CD14-positive monocyte (primary cell): ENCODE data around the gene STXBP6. TPM values are rescaled to one million over a fixed set of nuclear protein-coding genes. Genes with fewer than 3 reads are reported as not detected.

Experiments used
- DNase-seq, 3 donors: peaks; one replicate each; pipeline ENCODE4 v3.0.0-alpha.2; 2011 to 2022
- H2AFZ ChIP-seq: 2 replicates; pipeline ENCODE4 v1.6.0; 2012; ENCODE audit warnings: mild to moderate bottlenecking, low read depth, low read length, inconsistent platforms; ENCODE audit not compliant: insufficient read depth, poor library complexity, severe bottlenecking
- H3K27ac ChIP-seq, 2 donors: 1 replicate in 1 of 2; 2 replicates in 1 of 2; pipeline ENCODE4 v1.5.1; 2012 to 2013; ENCODE audit warnings: low read length in 2 of 2, control low read depth in 1 of 2, inconsistent platforms in 1 of 2, low read depth in 1 of 2, mild to moderate bottlenecking in 1 of 2
- H3K27me3 ChIP-seq, 2 donors: one replicate each; pipeline versions ENCODE4 v1.6.0 to v1.6.1; 2011 to 2013; ENCODE audit warnings: low read length in 2 of 2; ENCODE audit not compliant: control insufficient read depth in 2 of 2, insufficient read depth in 2 of 2
- H3K36me3 ChIP-seq, 2 donors: replicated peaks in 1 of 2; 1 replicate in 1 of 2; 2 replicates in 1 of 2; pipeline versions ENCODE4 v1.5.1 to v1.6.1; 2012 to 2013; ENCODE audit warnings: low read length in 2 of 2, control low read depth in 1 of 2, inconsistent platforms in 1 of 2, mild to moderate bottlenecking in 1 of 2; ENCODE audit not compliant: insufficient read depth in 2 of 2, control insufficient read depth in 1 of 2
- H3K4me1 ChIP-seq, 2 donors: 1 replicate in 1 of 2; 2 replicates in 1 of 2; pipeline versions ENCODE4 v1.5.1 to v1.6.1; 2012 to 2013; ENCODE audit warnings: low read length in 2 of 2, control low read depth in 1 of 2, inconsistent platforms in 1 of 2, mild to moderate bottlenecking in 1 of 2, moderate library complexity in 1 of 2; ENCODE audit not compliant: insufficient read depth in 2 of 2, control insufficient read depth in 1 of 2
- H3K4me2 ChIP-seq: replicated peaks from 2 replicates; pipeline ENCODE3; 2012; ENCODE audit warnings: low read length, moderate library complexity, mild to moderate bottlenecking; ENCODE audit not compliant: poor library complexity, severe bottlenecking; ENCODE audit errors: extremely low read depth
- H3K4me3 ChIP-seq, 3 experiments: fragments of 200-600 bp in 1 of 3; sonication (generic) in 1 of 3; replicated peaks in 1 of 3; 1 replicate in 2 of 3; 2 replicates in 1 of 3; pipeline ENCODE4 v1.5.1; 2011 to 2013; ENCODE audit warnings: low read length in 3 of 3, mild to moderate bottlenecking in 3 of 3, control low read depth in 2 of 3, low read depth in 2 of 3, inconsistent platforms in 1 of 3, moderate library complexity in 1 of 3
- H3K79me2 ChIP-seq: 2 replicates; pipeline ENCODE4 v1.6.0; 2012; ENCODE audit warnings: mild to moderate bottlenecking, control low read depth, inconsistent platforms, low read length, moderate library complexity; ENCODE audit not compliant: insufficient read depth
- H3K9ac ChIP-seq: 2 replicates; pipeline ENCODE4 v1.6.0; 2017; ENCODE audit warnings: low read length, mild to moderate bottlenecking; ENCODE audit not compliant: insufficient read depth, poor library complexity, severe bottlenecking
- H3K9me3 ChIP-seq, 2 donors: replicated peaks in 1 of 2; 1 replicate in 1 of 2; 2 replicates in 1 of 2; pipeline versions ENCODE4 v1.5.1 to v1.6.1; 2012 to 2013; ENCODE audit warnings: low read length in 2 of 2, control low read depth in 1 of 2; ENCODE audit not compliant: control insufficient read depth in 1 of 2, insufficient read depth in 1 of 2
- H4K20me1 ChIP-seq: 2 replicates; pipeline ENCODE4 v1.6.0; 2012; ENCODE audit warnings: mild to moderate bottlenecking, low read length, control low read depth, moderate library complexity; ENCODE audit not compliant: insufficient read depth
- H3K27ac Mint-ChIP-seq, 7 donors: one replicate each; pipeline ENCODE4 v1.8.0; 2020; ENCODE audit warnings: mild to moderate bottlenecking in 7 of 7, mixed read lengths in 7 of 7, moderate library complexity in 6 of 7, inconsistent platforms in 2 of 7
- H3K27me3 Mint-ChIP-seq, 3 donors: one replicate each; pipeline ENCODE4 v1.8.0; 2021 to 2022; ENCODE audit warnings: low read depth in 3 of 3, mild to moderate bottlenecking in 3 of 3, mixed read lengths in 3 of 3, moderate library complexity in 3 of 3, inconsistent platforms in 1 of 3
- H3K36me3 Mint-ChIP-seq, 2 donors: one replicate each; pipeline ENCODE4 v1.8.0; 2020; ENCODE audit warnings: mixed read lengths in 2 of 2, inconsistent platforms in 1 of 2, mild to moderate bottlenecking in 1 of 2
- H3K4me1 Mint-ChIP-seq: one replicate; pipeline ENCODE4 v1.8.0; 2020; ENCODE audit warnings: mild to moderate bottlenecking, mixed read lengths
- H3K4me3 Mint-ChIP-seq, 2 donors: one replicate each; pipeline ENCODE4 v1.8.0; 2020; ENCODE audit warnings: mild to moderate bottlenecking in 2 of 2, mixed read lengths in 2 of 2, moderate library complexity in 1 of 2
- H3K9me3 Mint-ChIP-seq, 7 donors: one replicate each; pipeline ENCODE4 v1.8.0; 2020 to 2022; ENCODE audit warnings: mixed read lengths in 7 of 7, mild to moderate bottlenecking in 6 of 7, moderate library complexity in 6 of 7, inconsistent platforms in 2 of 7
- CTCF ChIP-seq: fragments of 200-600 bp; IDR thresholded peaks from one replicate; pipeline ENCODE4 v1.8.0; 2022; ENCODE audit warnings: antibody characterized with exemption, mild to moderate bottlenecking
- WGBS: methylation state at CpG from one replicate; pipeline ENCODE4 v1.1.5; 2013; ENCODE audit warnings: missing lambda C conversion rate; ENCODE audit not compliant: insufficient coverage; 5-methylcytosine and 5-hydroxymethylcytosine counted together
- intact Hi-C, 2 donors: fragments of 100-400 bp; cut with micrococcal nuclease; formaldehyde crosslinking; loops; one replicate each; pipeline versions ENCODE4 v1.15.0 to v1.15.1; 2023
- polyA plus RNA-seq, 3 donors: library from polyadenylated mRNA; depleted of rRNA in 1 of 3; unstranded in 2 of 3; stranded (reverse) in 1 of 3; fragments of 300-500 nt in 2 of 3; fragments of >200 nt in 1 of 3; fragmentation: Illumina TruSeq in 2 of 3; gene quantifications; 1 replicate in 2 of 3; 2 replicates in 1 of 3; pipeline ENCODE4 v1.2.3, GENCODE V29; 2012 to 2021

The STXBP6 gene
- polyA plus RNA-seq, 3 donors: 0.05 to 0.25 (median 0.08) TPM

DNA sequence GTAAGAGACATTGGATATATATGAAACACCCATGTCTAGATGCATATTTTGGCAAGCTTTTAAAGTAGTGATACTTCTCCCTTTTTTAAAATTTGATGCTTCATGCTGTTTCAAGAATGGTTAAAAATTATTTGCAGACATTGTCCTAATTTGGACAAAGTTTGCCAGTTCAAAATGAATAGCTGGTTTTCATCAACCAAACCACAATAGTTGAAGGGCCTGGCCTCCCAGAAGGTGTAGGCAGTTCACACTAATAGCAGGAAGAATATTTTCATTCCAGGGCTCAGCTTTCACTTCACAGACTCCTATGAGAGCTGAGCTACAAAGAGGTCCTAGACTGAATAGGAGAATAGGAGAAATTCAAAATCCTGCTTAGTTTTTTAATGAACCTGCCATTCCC lies 78.7 kb downstream of the STXBP6 start:
- no peak overlapping the region for H3K4me3 Mint-ChIP-seq
- Histone ChIP-seq H3K27me3 (no peaks in the 10 kb centered on the region), H3K9me3 (no peaks in the 10 kb centered on the region), H2AFZ (no peak overlapping the region), H3K27ac (no peak overlapping the region), H4K20me1 (no peaks in the 10 kb centered on the region), H3K79me2 (no peaks in the 10 kb centered on the region), H3K36me3 (no peaks in the 10 kb centered on the region), H3K4me3 (no peak overlapping the region), H3K4me1 (no peaks in the 10 kb centered on the region), H3K9ac (no peak overlapping the region), H3K4me2 (no peak overlapping the region)
- H3K4me1 Mint-ChIP-seq: no peaks in the 10 kb centered on the region
- no peak for TF ChIP-seq CTCF
- H3K9me3 Mint-ChIP-seq: no peaks in the 10 kb centered on the region
- intact Hi-C loops: no loop called here
- no peaks in the 10 kb centered on the region for H3K36me3 Mint-ChIP-seq
- H3K27me3 Mint-ChIP-seq: peaks cover 0 to 2% (median 0%) of the 10 kb centered on the region in 3 donors
- DNase-seq: no peak
- H3K27ac Mint-ChIP-seq: no peak overlapping the region

GRCh38 chr14:24966579-24966964 lies 83.4 kb downstream of the STXBP6 start:
- TF ChIP-seq CTCF: no peak
- WGBS: no CpG with 5 or more reads among the region's 1 CpG
- H3K27me3 ChIP-seq: no peaks in the 10 kb centered on the region
- Mint-ChIP-seq H3K4me3 (no peak overlapping the region), H3K27ac (no peak overlapping the region), H3K27me3 (peaks cover 0 to 4% (median 0%) of the 10 kb centered on the region in 3 donors), H3K36me3 (no peaks in the 10 kb centered on the region), H3K4me1 (no peaks in the 10 kb centered on the region), H3K9me3 (no peaks in the 10 kb centered on the region)
- no peak overlapping the region for H3K9ac ChIP-seq
- intact Hi-C loops: no loop called here
- DNase-seq: no peak
- H3K9me3 ChIP-seq: no peaks in the 10 kb centered on the region
- no peak overlapping the region for H3K4me3 ChIP-seq
- H3K79me2 ChIP-seq: no peaks in the 10 kb centered on the region
- no peaks in the 10 kb centered on the region for H3K36me3 ChIP-seq
- H4K20me1 ChIP-seq: no peaks in the 10 kb centered on the region
- H3K4me1 ChIP-seq: no peaks in the 10 kb centered on the region
- no peak overlapping the region for H3K4me2 ChIP-seq
- H3K27ac ChIP-seq: no peak overlapping the region
- H2AFZ ChIP-seq: no peak overlapping the region
